ENCODE data around the gene ABR.

ABR gene

GRCh38 chr17:1040216-1040600 is 139.6 kb downstream of the ABR start:
- intact Hi-C loops (cut with DNase I) = no loop called here
- DNase-seq = peak in 5 of 10 donors; percentile 39 to 90 (median 79)

GRCh38 chr17:1039511-1040215 is 140.1 kb downstream of the ABR start:
- peak in 9 of 10 donors; percentile 47 to 95 (median 66) for DNase-seq
- intact Hi-C loops (cut with DNase I) = no loop called here

GRCh38 chr17:1039123-1039507 is 140.7 kb downstream of the ABR start:
- DNase-seq = peak in 3 of 10 donors; percentile 73 to 82 (median 79)
- intact Hi-C loops (cut with DNase I) = no loop called here

- peak in 2 of 10 donors; percentile 87 to 88 for DNase-seq
- intact Hi-C loops (cut with DNase I) = no loop called here
These were observed 141.2 kb downstream of the ABR start for GRCh38 chr17:1038459-1039122.

- peak in 2 of 10 donors; percentile 78 to 86 for DNase-seq
- intact Hi-C loops (cut with DNase I) = no loop called here
These were observed 142.4 kb downstream of the ABR start for GRCh38 chr17:1037238-1037879.

- intact Hi-C loops (cut with DNase I) = no loop called here
- DNase-seq = no peak
These were observed 142.9 kb downstream of the ABR start for GRCh38 chr17:1036845-1037237.

- intact Hi-C loops (cut with DNase I) = no loop called here
- no peak for DNase-seq
These were observed 143.5 kb downstream of the ABR start for GRCh38 chr17:1036171-1036844.

GRCh38 chr17:1035546-1036170 is 144.1 kb downstream of the ABR start:
- DNase-seq = peak in 1 of 10 donors; percentile 72
- intact Hi-C loops (cut with DNase I) = no loop called here

GRCh38 chr17:1034652-1035210 is 145.1 kb downstream of the ABR start:
- peak in 1 of 10 donors; percentile 69 for DNase-seq
- intact Hi-C loops (cut with DNase I) = no loop called here

GRCh38 chr17:1033503-1033902 is 146.3 kb downstream of the ABR start:
- intact Hi-C loops (cut with DNase I) = no loop called here
- peak in 1 of 10 donors; percentile 71 for DNase-seq

GRCh38 chr17:1032391-1032790 is 147.4 kb downstream of the ABR start:
- DNase-seq = no peak
- intact Hi-C loops (cut with DNase I) = no loop called here

GRCh38 chr17:1031711-1032110 is 148.1 kb downstream of the ABR start:
- intact Hi-C loops (cut with DNase I) = no loop called here
- DNase-seq = peak in 9 of 10 donors; percentile 46 to 95 (median 73)

GRCh38 chr17:1030684-1031532 is 148.9 kb downstream of the ABR start:
- peak in 3 of 10 donors; percentile 50 to 93 (median 83) for DNase-seq
- intact Hi-C loops (cut with DNase I) = no loop called here

GRCh38 chr17:1029922-1030644 is 149.7 kb downstream of the ABR start:
- intact Hi-C loops (cut with DNase I) = no loop called here
- DNase-seq = peak in 1 of 10 donors; percentile 71

GRCh38 chr17:1029196-1029921 is 150.4 kb downstream of the ABR start:
- DNase-seq = peak in 1 of 10 donors; percentile 72
- intact Hi-C loops (cut with DNase I) = no loop called here

- no peak for DNase-seq
- intact Hi-C loops (cut with DNase I) = no loop called here
These were observed 152.7 kb downstream of the ABR start for GRCh38 chr17:1027044-1027443.

- DNase-seq = no peak
- intact Hi-C loops (cut with DNase I) = no loop called here
These were observed 153.2 kb downstream of the ABR start for GRCh38 chr17:1026599-1026975.
